Endothelial cell of umbilical vein (primary cell): ENCODE data around the gene FLT3.

Experiments used
- EZH2 ChIP-seq: IDR thresholded peaks from 2 replicates; pipeline ENCODE4 v1.6.1; 2012; ENCODE audit warnings: borderline replicate concordance, low read depth, mild to moderate bottlenecking, moderate library complexity, low read length, inconsistent platforms; ENCODE audit not compliant: severe bottlenecking
- GATA2 ChIP-seq: IDR thresholded peaks from 2 replicates; pipeline ENCODE4 v1.7.0; 2011; ENCODE audit warnings: low read depth, mild to moderate bottlenecking, moderate library complexity, mixed read lengths, low read length; ENCODE audit not compliant: insufficient read length, insufficient read depth
- JUN ChIP-seq: IDR thresholded peaks from 2 replicates; pipeline ENCODE4 v1.6.1; 2011; ENCODE audit warnings: borderline replicate concordance, low read depth; ENCODE audit not compliant: insufficient read length, insufficient read depth
- POLR2A ChIP-seq: IDR thresholded peaks from 2 replicates; pipeline ENCODE4 v1.6.1; 2012; ENCODE audit warnings: low read depth, mild to moderate bottlenecking, control low read depth, low read length
- POLR2AphosphoS5 ChIP-seq: IDR thresholded peaks from 2 replicates; pipeline ENCODE4 v1.6.1; 2012; ENCODE audit warnings: low read depth, mild to moderate bottlenecking, control low read depth, low read length, moderate library complexity; ENCODE audit not compliant: insufficient read depth
- TF ChIP-seq, protein P1 (sequence below), 2 donors: IDR thresholded peaks; 1 replicate in 1 of 2; 2 replicates in 1 of 2; pipeline ENCODE4 v1.5.1; 2011; ENCODE audit warnings: low read length in 2 of 2, mild to moderate bottlenecking in 2 of 2, moderate library complexity in 2 of 2, control low read depth in 1 of 2, inconsistent platforms in 1 of 2, low read depth in 1 of 2; ENCODE audit not compliant: insufficient read depth in 1 of 2; ENCODE audit errors: extremely low read depth in 1 of 2
- TF ChIP-seq, protein P2 (sequence below): IDR thresholded peaks from 2 replicates; pipeline ENCODE4 v1.6.1; 2011; ENCODE audit not compliant: insufficient read depth, insufficient read length

DNA sequence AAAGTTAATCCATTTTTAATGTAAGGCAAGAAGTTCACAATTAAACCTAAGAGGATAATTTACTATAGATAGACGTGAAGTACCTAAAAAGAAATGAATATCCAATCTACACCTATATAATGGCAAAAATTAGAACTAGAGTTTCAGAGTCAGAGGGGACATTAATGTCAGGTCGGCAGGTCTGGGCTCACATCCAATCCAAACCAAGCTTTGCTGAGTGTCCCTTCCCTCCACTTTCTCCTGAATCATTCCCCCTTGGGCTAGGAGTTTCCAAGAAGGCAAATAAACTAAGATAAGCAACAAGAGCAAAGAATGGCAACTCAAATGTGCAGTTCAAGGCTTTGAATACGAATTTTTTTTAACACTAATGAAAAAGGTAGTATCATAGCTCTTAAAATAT lies 2.9 kb downstream of the FLT3 start:
- TF ChIP-seq, protein P1, sequence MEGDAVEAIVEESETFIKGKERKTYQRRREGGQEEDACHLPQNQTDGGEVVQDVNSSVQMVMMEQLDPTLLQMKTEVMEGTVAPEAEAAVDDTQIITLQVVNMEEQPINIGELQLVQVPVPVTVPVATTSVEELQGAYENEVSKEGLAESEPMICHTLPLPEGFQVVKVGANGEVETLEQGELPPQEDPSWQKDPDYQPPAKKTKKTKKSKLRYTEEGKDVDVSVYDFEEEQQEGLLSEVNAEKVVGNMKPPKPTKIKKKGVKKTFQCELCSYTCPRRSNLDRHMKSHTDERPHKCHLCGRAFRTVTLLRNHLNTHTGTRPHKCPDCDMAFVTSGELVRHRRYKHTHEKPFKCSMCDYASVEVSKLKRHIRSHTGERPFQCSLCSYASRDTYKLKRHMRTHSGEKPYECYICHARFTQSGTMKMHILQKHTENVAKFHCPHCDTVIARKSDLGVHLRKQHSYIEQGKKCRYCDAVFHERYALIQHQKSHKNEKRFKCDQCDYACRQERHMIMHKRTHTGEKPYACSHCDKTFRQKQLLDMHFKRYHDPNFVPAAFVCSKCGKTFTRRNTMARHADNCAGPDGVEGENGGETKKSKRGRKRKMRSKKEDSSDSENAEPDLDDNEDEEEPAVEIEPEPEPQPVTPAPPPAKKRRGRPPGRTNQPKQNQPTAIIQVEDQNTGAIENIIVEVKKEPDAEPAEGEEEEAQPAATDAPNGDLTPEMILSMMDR (IDR thresholded peaks at IDR 0.05; ENCODE audit: extremely low read depth in 1 of 2, insufficient read depth in 1 of 2, low read depth in 1 of 2, low read length in 2 of 2) = no peak
- no peak for TF ChIP-seq EZH2
- TF ChIP-seq, protein P2, sequence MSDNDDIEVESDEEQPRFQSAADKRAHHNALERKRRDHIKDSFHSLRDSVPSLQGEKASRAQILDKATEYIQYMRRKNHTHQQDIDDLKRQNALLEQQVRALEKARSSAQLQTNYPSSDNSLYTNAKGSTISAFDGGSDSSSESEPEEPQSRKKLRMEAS = no peak
- no peak for TF ChIP-seq POLR2A
- no peak for TF ChIP-seq GATA2
- TF ChIP-seq POLR2AphosphoS5 = no peak
- TF ChIP-seq JUN = no peak
